HG02840 (cell line): Measurements from ENCODE around the gene MYBPC3.
"Not testable (repeated sequence)": the region's sequence is repeated elsewhere in the genome, so short reads cannot be mapped to it uniquely, and the experiment has no call there.

Source experiments
- ATAC-seq: cut with Tn5 transposase; IDR thresholded peaks from one replicate; pipeline ENCODE4 v1.9.1; 2021; ENCODE audit warnings: mild to moderate bottlenecking, moderate library complexity, moderate number of reproducible peaks; ENCODE audit not compliant: unreplicated experiment, low FRiP score

Gene MYBPC3

DNA sequence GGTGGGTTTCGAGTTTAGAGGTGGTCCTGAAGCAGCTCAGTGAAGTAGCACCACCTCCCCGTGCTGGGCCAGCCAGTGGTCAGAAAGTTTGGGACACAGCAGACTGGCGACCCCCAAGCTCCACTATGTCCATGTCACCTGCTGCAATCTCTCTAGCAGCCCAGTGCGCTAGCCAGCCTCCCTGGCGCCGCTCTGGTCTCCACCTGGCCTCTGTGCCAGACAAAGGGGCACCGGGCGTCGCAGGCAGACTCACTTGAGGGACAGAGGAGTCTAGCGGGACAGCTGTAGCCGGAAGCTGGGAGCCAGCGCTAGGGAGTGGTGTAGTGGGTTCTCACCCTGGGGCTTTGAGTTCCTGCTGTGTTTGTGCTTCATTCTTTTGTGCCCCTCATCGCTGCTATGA lies 25.5 kb downstream of the MYBPC3 start:
- ATAC-seq: no peak

DNA sequence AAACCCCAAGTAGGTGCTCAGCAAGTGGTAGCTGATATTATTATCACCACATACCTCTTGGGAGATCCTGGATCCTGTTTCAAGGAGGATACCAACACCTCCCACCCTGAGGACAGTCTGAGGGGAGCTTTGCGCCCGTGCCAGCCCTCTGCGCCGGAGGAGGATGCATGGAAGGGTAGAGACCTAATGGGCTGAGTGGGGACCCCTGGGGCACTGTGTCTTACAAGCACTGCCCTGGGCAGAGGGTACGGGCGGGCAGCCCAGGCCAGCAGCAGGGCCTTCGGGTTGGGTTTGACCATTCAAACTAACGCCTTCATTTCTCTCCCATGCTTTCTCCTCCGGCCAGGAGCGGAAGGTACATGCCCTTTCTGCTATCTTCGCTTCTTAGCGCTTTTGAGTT lies 26.3 kb downstream of the MYBPC3 start:
- ATAC-seq: no peak

DNA sequence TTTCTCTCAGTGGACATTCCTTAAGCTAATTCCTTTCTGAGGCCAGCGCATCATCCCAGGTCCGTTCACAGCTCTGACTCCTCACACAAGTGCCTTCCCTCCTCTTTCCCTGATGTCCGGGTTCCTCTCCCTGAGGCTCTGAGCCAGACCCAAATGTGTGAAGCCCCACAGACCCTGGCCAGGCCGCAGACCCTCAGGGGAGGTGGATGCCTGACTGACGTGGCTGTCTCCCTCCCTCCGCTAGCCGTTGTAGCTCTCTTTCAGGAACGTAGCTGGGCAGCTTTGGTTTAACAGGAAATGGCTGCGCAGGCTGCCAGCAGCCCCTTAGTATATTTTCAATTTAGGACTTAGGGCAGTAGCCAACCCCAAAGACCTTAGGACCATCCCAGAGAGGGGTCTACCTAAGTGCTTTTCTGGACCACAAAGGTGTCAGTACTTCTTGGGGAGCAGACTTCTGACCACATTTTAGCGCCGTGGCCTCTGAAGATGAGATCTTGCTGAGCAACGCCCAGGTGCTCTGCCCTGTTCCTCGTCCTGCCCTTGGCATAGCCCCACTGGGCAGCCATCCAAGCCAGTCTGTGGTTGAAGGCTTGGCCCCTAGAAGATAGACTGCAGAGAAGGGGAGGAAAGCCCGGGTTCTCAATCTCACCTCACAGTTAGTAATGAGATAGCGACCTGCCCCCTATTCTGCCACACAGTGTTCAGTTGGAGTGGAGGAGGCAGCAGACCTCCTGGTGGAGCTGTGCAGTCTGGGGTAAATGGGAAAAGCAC lies 27.0 kb downstream of the MYBPC3 start:
- ATAC-seq: no peak

DNA sequence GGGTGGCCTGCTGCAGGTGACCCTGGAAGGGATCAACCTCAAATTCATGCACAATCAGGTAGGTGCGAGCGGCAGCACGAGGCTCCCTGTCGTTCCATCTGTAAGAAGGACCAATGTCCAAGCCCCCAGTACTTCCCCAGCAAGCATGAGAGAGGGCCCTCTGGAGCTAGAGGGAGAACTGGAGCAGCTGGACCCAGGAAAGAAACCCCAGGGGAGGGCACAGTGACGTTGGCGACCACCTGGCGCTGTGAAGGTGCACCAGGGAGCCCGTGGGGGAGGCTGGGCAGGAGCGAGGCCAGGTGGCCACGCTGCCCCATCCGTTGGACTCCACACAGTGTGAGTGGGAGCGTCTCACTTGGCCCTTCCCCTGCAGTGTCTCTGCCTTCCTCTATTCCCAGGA lies 28.0 kb downstream of the MYBPC3 start:
- ATAC-seq: no peak

DNA sequence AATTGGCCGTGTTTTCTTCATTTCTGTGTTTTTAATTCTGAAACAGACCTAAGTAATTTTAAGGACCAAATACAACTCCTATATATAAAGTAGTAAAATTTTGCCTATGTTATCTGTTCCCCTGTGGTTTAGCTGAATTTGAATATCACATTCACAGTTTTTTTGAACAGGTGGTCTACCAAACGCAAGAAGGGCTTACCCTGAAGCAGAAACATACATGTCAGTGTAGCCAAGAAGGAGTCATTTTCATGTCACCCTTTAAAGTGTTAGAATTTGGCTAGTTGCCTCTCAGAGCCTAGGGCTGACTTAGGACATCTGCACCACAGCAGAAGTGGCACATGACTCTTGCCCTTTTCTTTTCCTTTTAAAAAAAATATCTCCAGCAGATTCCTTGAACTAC lies 34.3 kb downstream of the MYBPC3 start:
- no peak for ATAC-seq

DNA sequence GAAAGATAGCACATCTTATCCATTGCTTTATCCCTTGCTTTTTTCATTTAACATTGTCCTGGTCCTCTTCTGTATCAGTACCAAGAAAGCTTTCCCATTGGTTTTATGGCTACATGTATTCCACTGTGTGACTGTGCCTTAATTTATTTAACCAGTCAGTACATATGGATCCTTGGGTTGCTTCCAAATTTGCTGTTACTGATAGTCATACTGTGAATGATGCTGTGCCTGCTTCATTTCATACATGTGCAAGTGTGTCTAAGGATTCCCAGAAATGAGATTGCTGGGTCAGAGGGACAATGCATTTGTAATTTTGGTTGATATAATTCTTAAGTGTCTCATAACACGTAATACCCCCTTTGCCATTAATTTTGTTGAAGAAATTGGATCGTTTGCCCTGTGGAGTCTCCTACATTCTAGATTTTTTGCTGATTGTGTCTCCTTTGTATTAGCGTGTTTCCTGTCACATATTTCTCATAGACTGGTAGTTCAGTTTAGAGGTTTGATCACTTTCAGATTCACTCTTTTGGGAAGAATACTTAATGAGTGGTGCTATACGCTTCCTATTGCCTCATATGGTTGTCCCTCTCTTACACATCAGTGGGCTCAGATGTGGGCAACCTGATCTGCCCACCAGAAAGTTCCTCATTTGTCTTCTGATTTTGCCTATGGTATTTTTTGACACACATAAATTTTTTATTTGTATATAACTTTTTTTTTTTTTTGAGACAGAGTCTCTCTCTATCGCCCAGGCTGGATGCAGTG lies 35.3 kb downstream of the MYBPC3 start:
- ATAC-seq: no peak

DNA sequence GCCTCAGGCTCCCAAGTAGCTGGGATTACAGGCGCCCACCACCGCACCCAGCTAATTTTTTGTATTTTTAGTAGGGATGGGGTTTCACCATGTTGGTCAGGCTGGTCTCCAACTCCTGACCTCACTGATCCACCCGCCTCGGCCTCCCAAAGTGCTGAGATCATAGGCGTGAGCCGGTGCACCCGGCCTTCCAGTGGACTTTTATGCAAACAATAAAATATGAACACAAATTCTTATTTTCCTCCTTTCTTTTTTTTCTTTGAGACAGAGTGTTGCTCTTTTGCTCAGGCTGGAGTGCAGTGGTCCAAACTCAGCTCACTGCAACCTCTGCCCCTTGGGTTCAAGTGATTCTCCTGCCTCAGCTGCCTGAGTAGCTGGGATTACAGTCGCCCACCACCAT lies 36.0 kb downstream of the MYBPC3 start:
- not testable (repeated sequence) for ATAC-seq

DNA sequence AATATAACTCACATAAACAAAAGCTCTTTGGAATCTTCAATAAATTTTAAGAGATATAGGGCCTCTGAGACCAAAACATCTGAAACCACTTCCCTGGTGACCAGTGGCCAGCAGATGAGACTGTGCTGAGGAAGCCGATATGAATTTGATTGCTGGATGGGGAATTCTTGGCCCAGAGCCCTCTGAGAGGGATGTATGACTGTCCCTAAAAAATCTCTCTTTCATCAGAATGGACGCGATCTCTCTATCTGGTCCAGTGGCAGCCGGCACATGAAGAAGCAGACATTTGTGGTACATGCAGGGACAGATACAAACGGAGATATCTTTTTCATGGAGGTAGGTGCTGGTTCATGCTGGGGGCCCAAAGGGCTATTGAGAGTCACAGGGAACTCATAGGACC lies 37.5 kb downstream of the MYBPC3 start:
- no peak for ATAC-seq

DNA sequence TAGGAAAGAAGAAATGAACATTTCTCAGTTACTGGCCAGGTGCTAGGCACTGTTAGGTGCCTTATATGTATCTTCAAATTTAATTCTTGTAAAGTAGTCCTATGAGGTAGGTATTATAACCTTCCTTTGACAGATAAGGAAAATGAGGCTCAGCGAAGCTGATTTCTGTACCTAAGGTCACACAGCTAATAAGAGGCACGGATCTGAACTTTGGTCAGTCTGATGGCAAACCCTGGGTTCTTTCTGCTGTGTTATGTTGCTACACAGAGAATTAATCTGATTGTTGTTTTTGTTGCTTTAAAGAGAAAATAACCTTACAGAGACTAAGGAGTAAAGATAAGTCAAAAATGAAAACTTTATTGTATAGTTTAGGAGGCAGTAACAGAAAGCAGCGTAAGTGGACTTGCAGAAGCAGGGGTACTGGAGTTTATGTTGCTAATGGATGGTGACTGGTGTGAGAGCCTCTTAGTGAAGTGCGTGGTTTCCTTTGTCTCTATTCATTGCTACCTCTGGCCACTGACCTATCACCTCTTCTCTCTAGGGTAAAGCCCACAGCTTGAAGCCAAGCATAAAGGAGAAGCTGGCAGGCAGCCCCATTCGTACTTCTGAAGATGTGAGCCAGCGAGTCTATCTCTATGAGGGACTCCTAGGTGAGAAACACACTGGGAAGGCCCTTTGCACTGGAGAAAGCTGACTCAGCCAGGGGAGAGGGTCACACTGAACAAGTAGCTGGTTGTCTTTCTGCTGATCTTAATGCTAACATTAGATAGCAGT lies 44.3 kb downstream of the MYBPC3 start:
- no peak for ATAC-seq

DNA sequence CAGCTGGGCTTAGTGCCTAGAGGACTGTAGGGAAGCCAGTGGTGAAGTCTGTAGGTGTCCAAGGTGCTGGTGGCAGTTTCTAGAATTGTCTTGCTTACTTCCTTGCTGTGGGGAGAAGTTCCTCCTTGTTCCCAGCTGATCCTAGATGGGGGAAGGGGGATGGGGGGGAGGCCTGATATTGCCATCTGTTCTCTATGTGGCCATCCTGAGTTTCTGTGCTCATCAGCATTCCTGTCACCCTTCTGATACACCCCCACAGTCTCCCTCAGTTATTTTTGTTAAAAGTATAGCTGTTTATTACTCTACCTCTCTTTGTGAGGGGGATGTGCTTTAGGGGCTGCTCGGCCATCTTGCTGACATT lies 46.0 kb downstream of the MYBPC3 start:
- ATAC-seq: no peak

DNA sequence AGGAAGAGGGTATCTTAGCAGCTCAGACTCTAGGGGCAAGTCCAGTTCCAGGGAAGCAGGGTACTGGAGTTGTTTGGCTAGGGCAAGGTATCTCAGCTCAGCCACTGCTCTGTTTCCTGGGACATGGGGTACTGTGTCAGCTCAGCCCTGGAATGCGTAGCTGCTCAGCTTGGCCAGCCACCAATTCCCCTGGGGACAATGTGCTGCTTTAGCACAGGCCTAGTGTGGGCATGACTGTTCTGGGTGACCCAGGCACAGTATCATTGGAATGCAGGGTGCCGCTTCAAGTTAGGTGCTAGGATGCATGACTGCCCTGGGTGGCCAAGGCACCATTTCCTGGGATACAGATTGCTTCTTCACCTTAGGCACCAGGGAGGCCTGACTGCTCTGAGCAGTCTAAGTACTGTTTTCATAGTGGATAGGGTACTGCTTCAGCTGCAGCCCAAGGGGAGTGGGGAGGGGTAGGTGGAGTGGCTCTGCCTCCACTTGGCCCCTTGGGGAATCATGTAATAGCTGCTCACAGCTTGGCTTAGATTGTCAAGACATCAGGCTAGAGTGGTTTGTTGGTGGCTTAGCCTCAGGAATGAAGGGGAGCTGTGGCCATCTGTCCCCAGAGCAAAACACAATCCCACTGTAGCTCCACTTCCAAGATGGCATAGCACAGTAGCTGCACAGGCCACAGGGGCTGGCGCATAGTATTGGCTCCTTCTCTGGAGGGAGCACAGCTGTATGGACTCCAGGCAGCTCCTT lies 46.6 kb downstream of the MYBPC3 start:
- no peak for ATAC-seq

DNA sequence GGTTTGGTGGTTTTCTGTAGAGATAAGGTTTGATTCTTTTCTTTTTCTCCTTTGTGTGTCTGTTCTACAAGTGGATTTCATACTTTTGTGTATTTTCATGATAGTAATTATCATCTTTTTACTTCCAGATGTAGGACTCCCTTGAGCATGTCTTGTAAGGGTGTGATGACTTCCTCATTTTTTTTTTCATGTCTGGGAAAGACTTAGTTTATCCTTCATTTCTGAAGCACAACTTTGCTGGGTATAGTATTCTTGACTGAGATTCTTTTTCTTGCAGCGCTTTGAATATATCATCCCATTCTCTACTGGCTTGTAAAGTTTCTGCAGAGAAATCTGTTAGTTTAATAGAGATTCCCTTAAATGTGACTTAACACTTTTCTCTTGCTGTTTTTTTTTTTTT lies 49.6 kb downstream of the MYBPC3 start:
- no peak for ATAC-seq

DNA sequence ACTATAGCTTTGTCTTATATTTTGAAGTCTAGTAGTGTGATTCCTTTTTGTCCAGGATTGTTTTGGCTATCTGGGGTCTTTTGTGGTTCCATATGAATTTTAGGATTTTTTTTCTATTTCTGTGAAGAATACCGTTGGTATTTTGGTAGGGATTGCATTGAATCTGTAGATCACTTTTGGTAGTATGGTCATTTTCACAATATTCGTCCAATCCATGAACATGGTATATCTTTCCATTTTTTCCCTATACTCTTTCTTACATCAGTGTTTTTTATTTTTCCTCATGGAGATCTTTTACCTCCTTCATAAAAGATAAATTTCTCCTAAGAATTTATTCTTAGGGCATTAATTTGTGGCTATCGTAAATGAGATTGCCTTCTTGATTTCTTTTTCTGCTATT lies 53.4 kb downstream of the MYBPC3 start:
- no peak for ATAC-seq

DNA sequence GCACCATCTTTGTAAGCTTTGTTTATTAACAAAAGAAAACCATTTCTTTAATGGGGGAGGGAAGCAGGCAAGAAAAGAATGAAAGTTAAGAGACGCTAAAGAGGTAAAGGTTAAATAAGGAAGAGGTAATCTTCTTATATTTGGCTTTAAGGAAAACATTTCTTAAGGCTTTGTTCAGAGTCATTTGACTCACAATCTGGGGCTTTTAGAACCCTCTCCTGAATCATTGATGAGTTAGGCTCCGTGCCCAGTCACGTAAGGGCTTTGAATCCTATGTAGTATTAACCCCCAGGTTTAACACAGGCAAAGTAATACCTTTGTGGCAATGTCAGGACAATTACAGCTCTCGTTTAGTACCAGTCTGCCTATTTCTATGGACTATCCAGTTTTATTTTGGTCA lies 56.5 kb downstream of the MYBPC3 start:
- ATAC-seq: no peak

DNA sequence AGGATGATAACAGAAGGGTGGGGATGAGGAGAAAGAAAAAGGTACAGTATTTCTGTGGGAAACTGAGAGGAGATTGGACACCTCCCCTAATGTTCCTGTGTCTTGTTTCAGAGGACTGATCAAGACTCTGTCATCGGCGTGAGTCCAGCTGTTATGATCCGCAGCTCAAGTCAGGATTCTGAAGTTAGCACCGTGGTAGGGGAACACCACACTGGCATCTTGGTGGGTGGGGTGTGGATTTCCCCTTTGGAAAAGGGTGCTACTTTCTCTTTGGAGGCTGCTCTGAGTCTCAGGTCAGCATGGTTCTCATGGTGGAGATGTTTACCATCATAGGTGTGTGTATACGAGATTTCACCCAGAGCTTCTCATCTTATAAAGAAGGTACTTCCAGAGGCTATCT lies 57.1 kb downstream of the MYBPC3 start:
- no peak for ATAC-seq

DNA sequence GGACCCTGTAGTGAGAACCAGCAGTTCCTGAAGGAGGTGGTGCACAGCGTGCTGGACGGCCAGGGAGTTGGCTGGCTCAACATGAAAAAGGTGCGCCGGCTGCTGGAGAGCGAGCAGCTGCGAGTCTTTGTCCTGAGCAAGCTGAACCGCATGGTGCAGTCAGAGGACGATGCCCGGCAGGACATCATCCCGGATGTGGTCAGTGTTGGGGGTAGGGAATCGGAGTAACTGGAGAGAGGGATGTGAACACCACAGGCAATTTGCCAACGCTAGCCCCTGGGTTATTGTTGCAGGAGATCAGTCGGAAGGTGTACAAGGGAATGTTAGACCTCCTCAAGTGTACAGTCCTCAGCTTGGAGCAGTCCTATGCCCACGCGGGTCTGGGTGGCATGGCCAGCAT lies 62.6 kb downstream of the MYBPC3 start:
- ATAC-seq: no peak

DNA sequence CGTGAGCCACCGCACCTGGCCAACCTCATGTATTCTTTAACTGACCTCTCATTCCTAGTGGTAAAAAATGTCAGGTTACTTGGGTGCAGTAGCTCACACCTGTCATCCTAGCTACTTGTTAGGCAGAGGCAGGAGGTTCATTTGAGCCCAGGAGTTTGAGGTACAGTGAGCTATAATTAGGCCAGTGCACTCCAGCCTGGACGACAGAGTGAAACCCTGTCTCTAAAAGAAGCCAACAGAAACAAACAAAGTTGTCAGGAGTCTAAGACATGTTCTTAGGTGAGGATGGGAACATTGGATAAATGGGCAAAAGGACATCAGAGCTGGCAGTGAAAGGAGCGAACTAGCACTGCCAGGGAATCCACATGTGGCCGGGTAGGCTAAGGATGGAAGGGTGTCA lies 64.4 kb downstream of the MYBPC3 start:
- no peak for ATAC-seq

DNA sequence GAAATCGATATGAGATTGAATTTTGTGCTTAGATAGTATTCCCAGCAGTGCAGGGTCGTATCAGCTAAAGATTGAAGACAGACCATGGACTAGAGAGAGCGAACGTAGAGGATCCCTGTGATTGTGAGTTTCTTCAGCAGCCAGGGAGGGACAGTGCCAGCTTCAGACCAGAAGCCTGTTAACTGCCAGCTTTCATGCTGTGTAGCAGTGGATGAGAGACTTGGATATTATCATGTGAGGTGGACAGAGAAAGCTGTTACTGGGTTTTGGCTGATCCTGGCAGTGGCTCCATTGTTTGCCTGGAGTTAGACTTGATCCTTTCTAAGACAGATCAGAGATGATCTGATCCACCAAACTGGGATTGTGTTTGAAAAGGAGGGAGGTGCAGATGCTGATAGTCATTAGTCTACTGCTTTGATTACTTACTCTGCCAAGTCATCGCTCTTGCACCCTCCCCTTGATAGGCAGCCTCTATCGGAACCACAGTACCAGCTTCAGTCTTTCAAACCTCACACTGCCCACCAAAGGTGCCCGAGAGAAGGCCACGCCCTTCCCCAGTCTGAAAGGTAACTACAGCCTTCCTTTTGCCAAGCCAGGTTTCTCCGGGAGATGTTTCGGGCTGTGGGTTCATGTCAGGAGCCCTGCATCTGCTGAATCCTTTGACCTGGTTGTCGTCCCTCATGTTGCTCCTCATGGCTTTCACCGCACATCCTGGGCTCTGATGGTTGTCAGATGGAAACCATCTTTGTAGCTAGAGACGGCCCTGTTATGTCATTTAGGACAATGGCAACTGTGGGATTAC lies 66.3 kb downstream of the MYBPC3 start:
- no peak for ATAC-seq

DNA sequence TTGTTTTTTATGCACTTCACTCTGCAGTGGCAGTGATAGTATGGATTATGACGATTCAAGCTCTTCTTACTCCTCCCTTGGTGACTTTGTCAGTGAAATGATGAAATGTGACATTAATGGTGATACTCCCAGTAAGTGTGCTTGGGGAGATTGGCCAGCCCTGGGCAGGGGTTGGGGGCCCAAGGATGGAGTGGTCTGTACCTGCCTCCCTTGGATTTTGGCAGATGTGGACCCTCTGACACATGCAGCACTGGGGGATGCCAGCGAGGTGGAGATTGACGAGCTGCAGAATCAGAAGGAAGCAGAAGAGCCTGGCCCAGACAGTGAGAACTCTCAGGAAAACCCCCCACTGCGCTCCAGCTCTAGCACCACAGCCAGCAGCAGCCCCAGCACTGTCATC lies 68.4 kb downstream of the MYBPC3 start:
- no peak for ATAC-seq

DNA sequence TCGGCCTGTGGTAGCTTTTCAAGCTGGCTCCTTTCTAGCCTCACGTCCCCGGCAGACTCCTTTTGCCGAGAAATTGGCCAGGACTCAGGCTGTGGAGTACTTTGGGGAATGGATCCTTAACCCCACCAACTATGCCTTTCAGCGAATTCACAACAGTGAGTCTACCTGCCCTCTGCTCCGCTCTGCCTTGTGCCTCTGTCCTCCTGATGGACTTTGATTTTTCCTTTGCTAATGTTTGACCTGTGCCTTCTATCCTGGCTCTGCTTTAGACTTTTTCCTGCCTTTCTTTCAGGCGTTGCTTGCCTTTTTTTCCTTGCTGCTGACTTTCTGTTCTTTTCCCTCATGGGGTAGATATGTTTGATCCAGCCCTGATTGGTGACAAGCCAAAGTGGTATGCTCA lies 70.0 kb downstream of the MYBPC3 start:
- no peak for ATAC-seq
